SK-N-SH treated with all-trans-retinoic acid at 6 μM for 48 hours (cell line): ENCODE results near the gene PAPSS1.
A peak's percentile ranks its signal among the peaks of the same experiment; 100 is the strongest.

Experiments used
- ATAC-seq: fragments of 200-7000 bp; cut with Tn5 transposase; 3 replicates; pipeline ENCODE4 v1.9.1; 2020; ENCODE audit warnings: mild to moderate bottlenecking, moderate library complexity
- ARNTL ChIP-seq: fragments of 450-650 bp; formaldehyde crosslinking; IDR thresholded peaks from 2 replicates; pipeline ENCODE4 v1.5.0; 2020; ENCODE audit warnings: low read depth, mild to moderate bottlenecking, moderate library complexity, borderline replicate concordance
- BACH2 ChIP-seq: fragments of 250-450 bp; sonication (Bioruptor Pico); IDR thresholded peaks from 2 replicates; pipeline ENCODE4 v1.9.0; 2021; ENCODE audit warnings: mild to moderate bottlenecking, borderline replicate concordance
- CSDC2 ChIP-seq: fragments of 250-450 bp; sonication (Bioruptor Pico); IDR thresholded peaks from 2 replicates; pipeline ENCODE4 v1.5.0; 2020; ENCODE audit warnings: mild to moderate bottlenecking, moderate library complexity
- ESRRG ChIP-seq: fragments of 250-450 bp; sonication (Bioruptor Pico); IDR thresholded peaks from 2 replicates; pipeline ENCODE4 v1.6.1; 2021; ENCODE audit warnings: mild to moderate bottlenecking
- GLIS3 ChIP-seq: fragments of 250-450 bp; sonication (Bioruptor Pico); IDR thresholded peaks from 2 replicates; pipeline ENCODE4 v1.5.0; 2020; ENCODE audit warnings: mild to moderate bottlenecking, moderate library complexity
- OSR1 ChIP-seq: fragments of 250-450 bp; sonication (Bioruptor Pico); IDR thresholded peaks from 2 replicates; pipeline ENCODE4 v1.8.0; 2022; ENCODE audit warnings: moderate library complexity, mild to moderate bottlenecking, inconsistent platforms
- RARB ChIP-seq: fragments of 250-450 bp; sonication (Bioruptor Pico); IDR thresholded peaks from 2 replicates; pipeline ENCODE4 v1.8.0; 2021; ENCODE audit warnings: mild to moderate bottlenecking, moderate library complexity
- SNAI2 ChIP-seq: fragments of 250-450 bp; sonication (Bioruptor Pico); IDR thresholded peaks from 2 replicates; pipeline ENCODE4 v1.5.0; 2020; ENCODE audit warnings: mild to moderate bottlenecking, moderate library complexity
- TCF4 ChIP-seq: fragments of 250-450 bp; sonication (Bioruptor Pico); IDR thresholded peaks from 2 replicates; pipeline ENCODE4 v1.8.0; 2021; ENCODE audit warnings: mild to moderate bottlenecking, moderate library complexity, borderline replicate concordance
- TOX ChIP-seq: fragments of 250-450 bp; sonication (Bioruptor Pico); IDR thresholded peaks from 2 replicates; pipeline ENCODE4 v1.8.0; 2021; ENCODE audit warnings: mild to moderate bottlenecking, moderate library complexity, borderline replicate concordance
- ZC3H10 ChIP-seq: fragments of 250-450 bp; sonication (Bioruptor Pico); IDR thresholded peaks from 2 replicates; pipeline ENCODE4 v1.5.1; 2021; ENCODE audit warnings: mild to moderate bottlenecking, moderate library complexity
- ZFP3 ChIP-seq: fragments of 250-450 bp; sonication (Bioruptor Pico); IDR thresholded peaks from 2 replicates; pipeline ENCODE4 v1.5.0; 2020; ENCODE audit warnings: mild to moderate bottlenecking, moderate library complexity
- ZNF565 ChIP-seq: fragments of 450-650 bp; formaldehyde crosslinking; conservative IDR thresholded peaks from 2 replicates; pipeline ENCODE4 v1.5.0; 2020; ENCODE audit warnings: low read depth, mild to moderate bottlenecking, moderate library complexity
- ZNF70 ChIP-seq: fragments of 450-650 bp; formaldehyde crosslinking; IDR thresholded peaks from 2 replicates; pipeline ENCODE4 v1.5.0; 2020; ENCODE audit warnings: mild to moderate bottlenecking, moderate library complexity
- ZNF8 ChIP-seq: fragments of 450-650 bp; formaldehyde crosslinking; IDR thresholded peaks from 2 replicates; pipeline ENCODE4 v1.5.0; 2020; ENCODE audit warnings: mild to moderate bottlenecking, moderate library complexity
- TF ChIP-seq, protein P1 (sequence below): fragments of 250-450 bp; sonication (Bioruptor Pico); IDR thresholded peaks from 2 replicates; pipeline ENCODE4 v1.8.0; 2021; ENCODE audit warnings: low read depth, mild to moderate bottlenecking, moderate library complexity, borderline replicate concordance
- TF ChIP-seq, protein P2 (sequence below): fragments of 250-450 bp; sonication (Bioruptor Pico); IDR thresholded peaks from 2 replicates; pipeline ENCODE4 v1.5.0; 2020; ENCODE audit warnings: mild to moderate bottlenecking, moderate library complexity
- TF ChIP-seq, protein P3 (sequence below): fragments of 250-450 bp; sonication (Bioruptor Pico); IDR thresholded peaks from 2 replicates; pipeline ENCODE4 v1.5.1; 2021; ENCODE audit warnings: mild to moderate bottlenecking, moderate library complexity
- TF ChIP-seq, protein P4 (sequence below): fragments of 250-450 bp; sonication (Bioruptor Pico); IDR thresholded peaks from 2 replicates; pipeline ENCODE4 v1.5.1; 2020; ENCODE audit warnings: low read depth, mild to moderate bottlenecking, moderate library complexity
- TF ChIP-seq, protein P5 (sequence below): fragments of 250-450 bp; sonication (Bioruptor Pico); IDR thresholded peaks from 2 replicates; pipeline ENCODE4 v1.8.0; 2020; ENCODE audit warnings: mild to moderate bottlenecking, moderate library complexity, borderline replicate concordance

The PAPSS1 gene

DNA sequence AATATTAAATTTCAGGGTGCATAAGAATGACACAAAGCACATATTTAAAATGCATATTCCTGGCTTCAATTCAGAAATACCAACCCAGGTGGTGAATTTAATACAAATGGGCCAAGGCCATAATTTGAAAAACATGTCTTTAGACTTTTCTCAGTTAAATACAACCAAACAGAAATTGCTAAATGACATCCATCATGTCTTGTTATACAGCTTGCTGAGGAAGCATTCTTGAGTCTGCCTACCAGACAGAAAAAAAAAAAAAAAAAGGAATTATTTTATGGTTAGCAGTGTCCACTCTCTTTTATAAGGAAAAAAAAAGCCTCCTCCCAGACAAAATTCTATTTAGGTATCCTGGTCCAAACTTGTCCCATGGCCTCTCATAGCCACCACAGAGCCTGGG is 119.1 kb downstream of the PAPSS1 start:
- peak; percentile 74 for ATAC-seq
- TF ChIP-seq ZNF565 (CRISPR knock-in tag) (no peak), ESRRG (CRISPR knock-in tag) (no peak), ZNF8 (no peak), ZC3H10 (CRISPR knock-in tag) (no peak), TOX (CRISPR knock-in tag) (no peak), ZNF70 (CRISPR knock-in tag) (no peak), CSDC2 (CRISPR knock-in tag) (no peak), BACH2 (CRISPR knock-in tag) (no peak), RARB (CRISPR knock-in tag) (no peak), SNAI2 (CRISPR knock-in tag) (no peak), GLIS3 (CRISPR knock-in tag) (no peak), TCF4 (no peak), OSR1 (CRISPR knock-in tag) (no peak), ZFP3 (CRISPR knock-in tag) (no peak)
- TF ChIP-seq, protein P1, sequence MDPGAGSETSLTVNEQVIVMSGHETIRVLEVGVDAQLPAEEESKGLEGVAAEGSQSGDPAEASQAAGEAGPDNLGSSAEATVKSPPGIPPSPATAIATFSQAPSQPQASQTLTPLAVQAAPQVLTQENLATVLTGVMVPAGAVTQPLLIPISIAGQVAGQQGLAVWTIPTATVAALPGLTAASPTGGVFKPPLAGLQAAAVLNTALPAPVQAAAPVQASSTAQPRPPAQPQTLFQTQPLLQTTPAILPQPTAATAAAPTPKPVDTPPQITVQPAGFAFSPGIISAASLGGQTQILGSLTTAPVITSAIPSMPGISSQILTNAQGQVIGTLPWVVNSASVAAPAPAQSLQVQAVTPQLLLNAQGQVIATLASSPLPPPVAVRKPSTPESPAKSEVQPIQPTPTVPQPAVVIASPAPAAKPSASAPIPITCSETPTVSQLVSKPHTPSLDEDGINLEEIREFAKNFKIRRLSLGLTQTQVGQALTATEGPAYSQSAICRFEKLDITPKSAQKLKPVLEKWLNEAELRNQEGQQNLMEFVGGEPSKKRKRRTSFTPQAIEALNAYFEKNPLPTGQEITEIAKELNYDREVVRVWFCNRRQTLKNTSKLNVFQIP (CRISPR knock-in tag), result no peak
- TF ChIP-seq, protein P2, sequence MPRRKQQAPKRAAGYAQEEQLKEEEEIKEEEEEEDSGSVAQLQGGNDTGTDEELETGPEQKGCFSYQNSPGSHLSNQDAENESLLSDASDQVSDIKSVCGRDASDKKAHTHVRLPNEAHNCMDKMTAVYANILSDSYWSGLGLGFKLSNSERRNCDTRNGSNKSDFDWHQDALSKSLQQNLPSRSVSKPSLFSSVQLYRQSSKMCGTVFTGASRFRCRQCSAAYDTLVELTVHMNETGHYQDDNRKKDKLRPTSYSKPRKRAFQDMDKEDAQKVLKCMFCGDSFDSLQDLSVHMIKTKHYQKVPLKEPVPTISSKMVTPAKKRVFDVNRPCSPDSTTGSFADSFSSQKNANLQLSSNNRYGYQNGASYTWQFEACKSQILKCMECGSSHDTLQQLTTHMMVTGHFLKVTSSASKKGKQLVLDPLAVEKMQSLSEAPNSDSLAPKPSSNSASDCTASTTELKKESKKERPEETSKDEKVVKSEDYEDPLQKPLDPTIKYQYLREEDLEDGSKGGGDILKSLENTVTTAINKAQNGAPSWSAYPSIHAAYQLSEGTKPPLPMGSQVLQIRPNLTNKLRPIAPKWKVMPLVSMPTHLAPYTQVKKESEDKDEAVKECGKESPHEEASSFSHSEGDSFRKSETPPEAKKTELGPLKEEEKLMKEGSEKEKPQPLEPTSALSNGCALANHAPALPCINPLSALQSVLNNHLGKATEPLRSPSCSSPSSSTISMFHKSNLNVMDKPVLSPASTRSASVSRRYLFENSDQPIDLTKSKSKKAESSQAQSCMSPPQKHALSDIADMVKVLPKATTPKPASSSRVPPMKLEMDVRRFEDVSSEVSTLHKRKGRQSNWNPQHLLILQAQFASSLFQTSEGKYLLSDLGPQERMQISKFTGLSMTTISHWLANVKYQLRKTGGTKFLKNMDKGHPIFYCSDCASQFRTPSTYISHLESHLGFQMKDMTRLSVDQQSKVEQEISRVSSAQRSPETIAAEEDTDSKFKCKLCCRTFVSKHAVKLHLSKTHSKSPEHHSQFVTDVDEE (CRISPR knock-in tag), result no peak
- TF ChIP-seq, protein P3, sequence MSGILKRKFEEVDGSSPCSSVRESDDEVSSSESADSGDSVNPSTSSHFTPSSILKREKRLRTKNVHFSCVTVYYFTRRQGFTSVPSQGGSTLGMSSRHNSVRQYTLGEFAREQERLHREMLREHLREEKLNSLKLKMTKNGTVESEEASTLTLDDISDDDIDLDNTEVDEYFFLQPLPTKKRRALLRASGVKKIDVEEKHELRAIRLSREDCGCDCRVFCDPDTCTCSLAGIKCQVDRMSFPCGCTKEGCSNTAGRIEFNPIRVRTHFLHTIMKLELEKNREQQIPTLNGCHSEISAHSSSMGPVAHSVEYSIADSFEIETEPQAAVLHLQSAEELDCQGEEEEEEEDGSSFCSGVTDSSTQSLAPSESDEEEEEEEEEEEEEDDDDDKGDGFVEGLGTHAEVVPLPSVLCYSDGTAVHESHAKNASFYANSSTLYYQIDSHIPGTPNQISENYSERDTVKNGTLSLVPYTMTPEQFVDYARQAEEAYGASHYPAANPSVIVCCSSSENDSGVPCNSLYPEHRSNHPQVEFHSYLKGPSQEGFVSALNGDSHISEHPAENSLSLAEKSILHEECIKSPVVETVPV (CRISPR knock-in tag), result no peak

DNA sequence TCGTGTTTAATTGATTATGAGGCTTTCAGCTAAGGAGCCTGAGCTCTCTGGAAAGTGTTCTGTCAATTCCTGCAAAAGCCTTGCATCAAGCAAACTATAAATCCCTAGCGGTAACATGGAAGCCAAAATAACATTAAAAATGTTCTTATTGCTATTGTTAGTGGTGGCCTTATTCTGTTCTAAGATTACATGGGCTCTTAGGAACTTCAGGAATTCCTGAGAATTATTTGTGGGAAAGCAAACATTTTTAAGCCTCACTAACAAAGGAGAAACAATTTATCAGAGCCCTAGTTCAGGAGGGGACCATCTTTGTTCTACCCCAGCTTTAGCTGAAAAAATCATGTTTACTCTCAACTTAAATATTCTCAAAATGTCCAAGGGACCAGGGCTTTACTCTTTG is 119.6 kb downstream of the PAPSS1 start:
- TF ChIP-seq SNAI2 (CRISPR knock-in tag), result no peak
- TF ChIP-seq OSR1 (CRISPR knock-in tag), result no peak
- no peak for TF ChIP-seq ARNTL (CRISPR knock-in tag)
- TF ChIP-seq ZNF70 (CRISPR knock-in tag), result no peak
- TF ChIP-seq TCF4, result no peak
- no peak for TF ChIP-seq CSDC2 (CRISPR knock-in tag)
- TF ChIP-seq, protein P2 (CRISPR knock-in tag), result no peak
- TF ChIP-seq ESRRG (CRISPR knock-in tag), result no peak
- no peak for TF ChIP-seq RARB (CRISPR knock-in tag)
- ATAC-seq, result peak; percentile 89

DNA sequence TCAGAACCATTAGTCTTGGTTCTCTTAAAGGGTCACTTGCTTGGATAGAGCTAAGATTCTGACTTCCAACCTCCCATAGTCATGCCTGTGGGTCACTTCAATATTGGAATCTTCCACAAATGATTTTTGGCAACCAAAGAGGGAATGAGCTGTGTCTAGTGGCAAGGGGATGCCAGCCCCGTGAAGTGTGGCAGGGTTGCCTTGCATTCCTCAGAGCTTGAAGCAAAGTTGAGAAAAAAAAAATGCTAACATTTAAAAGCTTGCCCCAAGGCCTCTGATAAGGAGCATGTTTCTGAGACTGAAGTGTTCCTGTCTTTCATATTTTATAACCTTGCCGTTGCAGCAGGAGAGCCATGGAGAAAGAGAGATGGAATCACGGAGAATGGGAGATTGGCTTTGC is 120.2 kb downstream of the PAPSS1 start:
- ATAC-seq, result peak; percentile 33; the same call in 2 of the 3 replicates
- TF ChIP-seq, protein P4, sequence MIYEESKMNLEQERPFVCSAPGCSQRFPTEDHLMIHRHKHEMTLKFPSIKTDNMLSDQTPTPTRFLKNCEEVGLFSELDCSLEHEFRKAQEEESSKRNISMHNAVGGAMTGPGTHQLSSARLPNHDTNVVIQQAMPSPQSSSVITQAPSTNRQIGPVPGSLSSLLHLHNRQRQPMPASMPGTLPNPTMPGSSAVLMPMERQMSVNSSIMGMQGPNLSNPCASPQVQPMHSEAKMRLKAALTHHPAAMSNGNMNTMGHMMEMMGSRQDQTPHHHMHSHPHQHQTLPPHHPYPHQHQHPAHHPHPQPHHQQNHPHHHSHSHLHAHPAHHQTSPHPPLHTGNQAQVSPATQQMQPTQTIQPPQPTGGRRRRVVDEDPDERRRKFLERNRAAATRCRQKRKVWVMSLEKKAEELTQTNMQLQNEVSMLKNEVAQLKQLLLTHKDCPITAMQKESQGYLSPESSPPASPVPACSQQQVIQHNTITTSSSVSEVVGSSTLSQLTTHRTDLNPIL, result no peak
- TF ChIP-seq BACH2 (CRISPR knock-in tag) (no peak), ESRRG (CRISPR knock-in tag) (no peak), CSDC2 (CRISPR knock-in tag) (no peak), ZNF8 (no peak), ZFP3 (CRISPR knock-in tag) (no peak), ARNTL (CRISPR knock-in tag) (no peak), ZC3H10 (CRISPR knock-in tag) (no peak), OSR1 (CRISPR knock-in tag) (no peak), TCF4 (no peak), RARB (CRISPR knock-in tag) (no peak)
- TF ChIP-seq, protein P5, sequence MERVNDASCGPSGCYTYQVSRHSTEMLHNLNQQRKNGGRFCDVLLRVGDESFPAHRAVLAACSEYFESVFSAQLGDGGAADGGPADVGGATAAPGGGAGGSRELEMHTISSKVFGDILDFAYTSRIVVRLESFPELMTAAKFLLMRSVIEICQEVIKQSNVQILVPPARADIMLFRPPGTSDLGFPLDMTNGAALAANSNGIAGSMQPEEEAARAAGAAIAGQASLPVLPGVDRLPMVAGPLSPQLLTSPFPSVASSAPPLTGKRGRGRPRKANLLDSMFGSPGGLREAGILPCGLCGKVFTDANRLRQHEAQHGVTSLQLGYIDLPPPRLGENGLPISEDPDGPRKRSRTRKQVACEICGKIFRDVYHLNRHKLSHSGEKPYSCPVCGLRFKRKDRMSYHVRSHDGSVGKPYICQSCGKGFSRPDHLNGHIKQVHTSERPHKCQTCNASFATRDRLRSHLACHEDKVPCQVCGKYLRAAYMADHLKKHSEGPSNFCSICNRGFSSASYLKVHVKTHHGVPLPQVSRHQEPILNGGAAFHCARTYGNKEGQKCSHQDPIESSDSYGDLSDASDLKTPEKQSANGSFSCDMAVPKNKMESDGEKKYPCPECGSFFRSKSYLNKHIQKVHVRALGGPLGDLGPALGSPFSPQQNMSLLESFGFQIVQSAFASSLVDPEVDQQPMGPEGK (CRISPR knock-in tag), result no peak
- TF ChIP-seq, protein P3 (CRISPR knock-in tag), result no peak
- TF ChIP-seq, protein P1 (CRISPR knock-in tag), result no peak
- TF ChIP-seq, all 23 proteins: peak for 0
